IMR-90 (cell line): ENCODE data around the gene ZNF200. TPM values are rescaled to one million over a fixed set of nuclear protein-coding genes. Genes with fewer than 3 reads are reported as not detected.
A peak's percentile ranks its signal among the peaks of the same experiment; 100 is the strongest.

ENCODE experiments used
- ATAC-seq: fragments of 200-7000 bp; cut with Tn5 transposase; 2 replicates; pipeline ENCODE4 v1.9.1; 2020; ENCODE audit warnings: low read depth, mild to moderate bottlenecking, moderate library complexity
- BruUV-seq: library from RNA; stranded (reverse); fragments of 400-500 nt; replicated peaks from 2 replicates; lab custom pipeline; 2021; lab: Mats Ljungman, UMichigan
- CTCF ChIA-PET: fragments of 300-600 bp; formaldehyde crosslinking; extraction: SDS; loops from one replicate; lab custom pipeline; 2021; ENCODE audit warnings: antibody characterized with exemption; lab: Yijun Ruan, JAX
- POLR2A ChIA-PET: fragments of 300-600 bp; sonication (Branson Sonifier 250); formaldehyde crosslinking; loops from one replicate; lab custom pipeline; 2022; ENCODE audit warnings: antibody characterized with exemption; ENCODE audit not compliant: unreplicated experiment; lab: Charles Lee
- DNase-seq: peaks from one replicate; pipeline ENCODE4 v3.0.0; 2013
- H2AFZ ChIP-seq: replicated peaks from 2 replicates; pipeline ENCODE3; 2013; ENCODE audit warnings: low read length, mild to moderate bottlenecking; ENCODE audit not compliant: poor library complexity
- H2AK5ac ChIP-seq: 2 replicates; pipeline ENCODE4 v1.6.1; 2013; ENCODE audit warnings: low read depth, low read length, inconsistent platforms
- H2AK9ac ChIP-seq: replicated peaks from 2 replicates; pipeline ENCODE3; 2013; ENCODE audit warnings: mild to moderate bottlenecking, low read depth, low read length, moderate library complexity; ENCODE audit not compliant: poor library complexity
- H2BK120ac ChIP-seq: 2 replicates; pipeline ENCODE4 v1.6.1; 2013; ENCODE audit warnings: low read depth, low read length, inconsistent platforms
- H2BK15ac ChIP-seq: 3 replicates; pipeline ENCODE4 v1.6.1; 2013; ENCODE audit warnings: low read depth, low read length, inconsistent platforms
- H2BK20ac ChIP-seq: 2 replicates; pipeline ENCODE4 v1.6.1; 2013; ENCODE audit warnings: low read depth, mild to moderate bottlenecking, inconsistent platforms, low read length, moderate library complexity
- H2BK5ac ChIP-seq: 2 replicates; pipeline ENCODE4 v1.6.1; 2013; ENCODE audit warnings: mild to moderate bottlenecking, low read depth, low read length, inconsistent platforms; ENCODE audit not compliant: poor library complexity, severe bottlenecking
- H3K14ac ChIP-seq: replicated peaks from 2 replicates; pipeline ENCODE4 v1.6.1; 2013; ENCODE audit warnings: low read depth, low read length, inconsistent platforms
- H3K18ac ChIP-seq: 2 replicates; pipeline ENCODE4 v1.6.1; 2013; ENCODE audit warnings: low read depth, low read length, control low read depth
- H3K23ac ChIP-seq: 2 replicates; pipeline ENCODE4 v1.6.1; 2013; ENCODE audit warnings: low read depth, low read length, inconsistent platforms
- H3K27ac ChIP-seq: 2 replicates; pipeline ENCODE4 v1.5.1; 2013; ENCODE audit warnings: mild to moderate bottlenecking, control low read depth, low read length; ENCODE audit not compliant: insufficient read depth
- H3K27me3 ChIP-seq: 2 replicates; pipeline ENCODE4 v1.6.1; 2013; ENCODE audit warnings: low read length; ENCODE audit not compliant: control insufficient read depth, insufficient read depth
- H3K36me3 ChIP-seq: 2 replicates; pipeline ENCODE4 v1.6.1; 2013; ENCODE audit warnings: low read length, mixed read lengths; ENCODE audit not compliant: control insufficient read depth, insufficient read depth
- H3K4ac ChIP-seq: 2 replicates; pipeline ENCODE4 v1.6.1; 2013; ENCODE audit warnings: low read depth, low read length, inconsistent platforms
- H3K4me1 ChIP-seq: 2 replicates; pipeline ENCODE4 v1.6.1; 2013; ENCODE audit warnings: low read length, mixed read lengths; ENCODE audit not compliant: control insufficient read depth, insufficient read depth
- H3K4me2 ChIP-seq: 2 replicates; pipeline ENCODE4 v1.6.1; 2013; ENCODE audit warnings: low read depth, mild to moderate bottlenecking, control low read depth, low read length, moderate library complexity
- H3K4me3 ChIP-seq: 2 replicates; pipeline ENCODE4 v1.5.1; 2013; ENCODE audit warnings: low read depth, mild to moderate bottlenecking, control low read depth, low read length, moderate library complexity; ENCODE audit not compliant: insufficient read depth
- H3K56ac ChIP-seq: 2 replicates; pipeline ENCODE4 v1.6.1; 2013; ENCODE audit warnings: low read length, inconsistent platforms; ENCODE audit not compliant: insufficient read depth; ENCODE audit errors: extremely low read depth
- H3K79me1 ChIP-seq, 2 experiments: 2 replicates each; pipeline ENCODE4 v1.6.1; 2013; ENCODE audit warnings: low read length in 2 of 2, inconsistent platforms in 1 of 2, low read depth in 1 of 2
- H3K9ac ChIP-seq: 2 replicates; pipeline ENCODE4 v1.6.1; 2013; ENCODE audit warnings: low read depth, low read length, control low read depth
- H3K9me1 ChIP-seq: 2 replicates; pipeline ENCODE4 v1.6.1; 2013; ENCODE audit warnings: low read length, inconsistent platforms; ENCODE audit not compliant: insufficient read depth
- H3K9me3 ChIP-seq: 2 replicates; pipeline ENCODE4 v1.6.1; 2013; ENCODE audit warnings: low read length; ENCODE audit not compliant: control insufficient read depth, insufficient read depth
- H4K20me1 ChIP-seq: 2 replicates; pipeline ENCODE4 v1.6.1; 2013; ENCODE audit warnings: low read length, inconsistent platforms; ENCODE audit not compliant: insufficient read depth
- H4K5ac ChIP-seq: 2 replicates; pipeline ENCODE4 v1.6.1; 2013; ENCODE audit warnings: mild to moderate bottlenecking, low read depth, low read length, control low read depth
- H4K8ac ChIP-seq, 2 experiments: 2 replicates each; pipeline ENCODE4 v1.6.1; 2013; ENCODE audit warnings: low read depth in 2 of 2, low read length in 2 of 2, control low read depth in 1 of 2, inconsistent platforms in 1 of 2
- H4K91ac ChIP-seq: 2 replicates; pipeline ENCODE4 v1.6.1; 2013; ENCODE audit warnings: low read depth, low read length, inconsistent platforms; ENCODE audit not compliant: insufficient read depth
- MXI1 ChIP-seq: IDR thresholded peaks from 2 replicates; pipeline ENCODE4 v1.6.1; 2012; ENCODE audit warnings: low read depth, mild to moderate bottlenecking, low read length, moderate library complexity, borderline replicate concordance
- RCOR1 ChIP-seq: IDR thresholded peaks from 2 replicates; pipeline ENCODE4 v1.6.1; 2012; ENCODE audit warnings: mild to moderate bottlenecking, low read length, improper control_type of control experiment; ENCODE audit not compliant: insufficient replicate concordance
- WGBS, 2 experiments: methylation state at CpG; one replicate each; pipeline versions ENCODE4 v1.1.5 to v1.1.7; 2013; ENCODE audit warnings: missing lambda C conversion rate in 2 of 2; ENCODE audit not compliant: insufficient read length in 1 of 2; ENCODE audit errors: extremely low coverage in 2 of 2; 5-methylcytosine and 5-hydroxymethylcytosine counted together
- dilution Hi-C: fragments of 300-500 bp; cut with HindIII; formaldehyde crosslinking; loops from one replicate; pipeline ENCODE4 v1.14.3; 2018; ENCODE audit warnings: low sequenced_read_pairs; ENCODE audit not compliant: unreplicated experiment
- in situ Hi-C: fragments of 300-500 bp; cut with MboI; formaldehyde crosslinking; loops from 3 replicates; pipeline ENCODE4 v1.14.3; 2019; ENCODE audit warnings: low sequenced_read_pairs, inconsistent platforms, mixed read lengths
- intact Hi-C: fragments of 100-400 bp; cut with micrococcal nuclease; formaldehyde crosslinking; loops from 2 replicates; pipeline ENCODE4 v1.10.0; 2022
- polyA plus RNA-seq, 3 experiments: library from polyadenylated mRNA; depleted of rRNA; stranded (reverse); fragments of >200 nt; gene quantifications; 2 replicates each; pipeline ENCODE4 v1.2.3, GENCODE V29; 2012; ENCODE audit warnings: low replicate concordance in 1 of 3
- total RNA-seq: library from RNA; depleted of rRNA; stranded (reverse); fragments of >200 nt; gene quantifications from 2 replicates; pipeline ENCODE4 v1.2.3, GENCODE V29; 2012

The ZNF200 gene
- total and polyA plus RNA-seq, 2 of the 4 experiments (the other 2 are of a cell fraction): 3.7 to 7.5 TPM

DNA sequence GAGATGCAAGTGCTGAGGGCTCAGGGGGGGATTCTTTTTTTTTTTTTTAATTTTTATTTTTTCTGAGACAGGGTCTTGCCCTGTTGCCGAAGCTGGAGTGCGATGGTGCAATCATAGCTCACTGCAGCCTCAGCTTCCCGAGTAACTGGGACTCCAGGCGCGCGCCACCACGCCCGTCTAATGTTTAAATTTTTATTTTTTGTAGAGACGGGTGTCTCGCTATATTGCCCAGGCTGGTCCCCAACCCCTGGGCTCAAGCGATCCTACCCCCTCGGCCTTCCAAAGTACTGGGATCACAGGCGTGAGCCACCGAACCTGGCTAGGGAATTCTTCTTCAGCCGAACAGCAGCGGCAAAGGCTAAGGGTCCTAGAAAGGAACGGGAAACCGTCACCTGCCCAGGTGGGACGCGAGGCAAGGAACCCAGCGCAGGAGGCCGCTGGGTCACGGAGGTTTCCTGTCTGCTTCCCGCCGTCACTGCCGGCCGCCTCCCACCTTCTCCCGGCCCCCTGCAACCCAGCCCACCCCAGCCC lies 60.3 kb downstream of the ZNF200 start:
- Histone ChIP-seq H2AK9ac (no peak overlapping the region), H3K56ac (no peak overlapping the region), H3K36me3 (no peaks in the 10 kb centered on the region), H3K4me3 (no peak overlapping the region), H3K27me3 (peaks cover 48% of the 10 kb centered on the region), H4K8ac (no peak overlapping the region), H4K20me1 (peaks cover 9% of the 10 kb centered on the region), H2BK5ac (no peak overlapping the region), H4K5ac (no peak overlapping the region), H3K9me1 (0 out of 2 replicates have a peak, but pooled peaks cover 2% of the 10 kb centered on the region), H2AK5ac (no peak overlapping the region), H3K18ac (no peak overlapping the region), H3K4ac (no peak overlapping the region), H2AFZ (peak overlapping the region; percentile 85), H3K9ac (no peak overlapping the region), H3K79me1 (no peaks in the 10 kb centered on the region), H3K14ac (no peak overlapping the region), H3K9me3 (no peaks in the 10 kb centered on the region), H3K4me1 (peaks cover 2% of the 10 kb centered on the region; the same call in 1 of the 2 replicates), H3K27ac (no peak overlapping the region), H3K23ac (no peak overlapping the region), H2BK120ac (no peak overlapping the region), H3K4me2 (no peak overlapping the region), H4K91ac (no peak overlapping the region), H2BK20ac (no peak overlapping the region), H2BK15ac (no peak overlapping the region)
- WGBS, 2 experiments: no CpG with 5 or more reads among the region's 28 CpGs
- ChIA-PET POLR2A (no interaction called here), CTCF (no interaction called here)
- intact Hi-C loops: no loop called here
- dilution Hi-C loops: no loop called here
- TF ChIP-seq MXI1 (no peak), RCOR1 (no peak)
- ATAC-seq: no peak
- no TSS peak for BruUV-seq
- DNase-seq: no peak
- in situ Hi-C loops: no loop called here
